Gastrocnemius medialis (tissue), 4 donors: ENCODE data around the gene ARHGAP25. TPM values are rescaled to one million over a fixed set of nuclear protein-coding genes. Genes with fewer than 3 reads are reported as not detected.

ENCODE experiments used
- ATAC-seq, 2 donors: fragments of 150-250 bp; one replicate each; pipeline ENCODE4 v1.9.1; 2016
- DNase-seq, 2 donors: peaks; one replicate each; pipeline ENCODE4 v3.0.0-alpha.2; 2019
- H3K27ac ChIP-seq, 4 donors: fragments of 200-600 bp; sonication (generic); 1 replicate in 1 of 4; 2 replicates in 3 of 4; pipeline ENCODE4 v1.5.1; 2016 to 2018; ENCODE audit warnings: mild to moderate bottlenecking in 2 of 4, moderate library complexity in 1 of 4
- H3K27me3 ChIP-seq, 3 donors: fragments of 200-600 bp; sonication (generic) in 2 of 3; 1 replicate in 1 of 3; 2 replicates in 2 of 3; pipeline versions ENCODE4 v1.5.1 to v1.6.0; 2016 to 2019; ENCODE audit warnings: mild to moderate bottlenecking in 1 of 3, moderate library complexity in 1 of 3
- H3K36me3 ChIP-seq, 2 donors: fragments of 200-600 bp; sonication (generic) in 1 of 2; one replicate each; pipeline ENCODE4 v1.5.1; 2017 to 2018
- H3K4me1 ChIP-seq, 2 donors: fragments of 200-600 bp; sonication (generic) in 1 of 2; one replicate each; pipeline ENCODE4 v1.5.1; 2016 to 2017; ENCODE audit warnings: mild to moderate bottlenecking in 2 of 2
- H3K4me3 ChIP-seq, 4 donors: fragments of 200-600 bp; sonication (generic) in 3 of 4; 1 replicate in 1 of 4; 2 replicates in 3 of 4; pipeline ENCODE4 v1.5.1; 2016 to 2019; ENCODE audit warnings: mild to moderate bottlenecking in 2 of 4
- H3K9me3 ChIP-seq, 3 donors: fragments of 200-600 bp; sonication (generic) in 2 of 3; 1 replicate in 1 of 3; 2 replicates in 2 of 3; pipeline ENCODE4 v1.5.1; 2016 to 2019
- POLR2A ChIP-seq, 2 donors: fragments of 450-650 bp; IDR thresholded peaks; one replicate each; pipeline ENCODE4 v1.6.1; 2017; ENCODE audit warnings: antibody characterized with exemption in 2 of 2, mild to moderate bottlenecking in 2 of 2, moderate library complexity in 2 of 2
- in situ Hi-C, 4 donors: fragments of 200-750 bp; cut with MboI; loops; one replicate each; pipeline versions ENCODE4 v1.15.0 to v1.8.0; 2017; ENCODE audit warnings: low sequenced_read_pairs in 4 of 4
- intact Hi-C: fragments of 100-400 bp; cut with DNase I; formaldehyde crosslinking; loops from one replicate; pipeline ENCODE4 v1.15.1; 2023; ENCODE audit warnings: low total_unique reads
- total RNA-seq, 4 donors: library from RNA; depleted of rRNA; stranded (reverse); fragments of >200 nt; gene quantifications; one replicate each; pipeline versions ENCODE4 v1.1.0 to v1.2.3, GENCODE V29; 2016
- TF ChIP-seq, protein P1 (sequence below), 5 experiments: fragments of 450-650 bp in 3 of 5; fragments of 200-600 bp in 2 of 5; sonication (generic) in 2 of 5; IDR thresholded peaks in 4 of 5; conservative IDR thresholded peaks in 1 of 5; 1 replicate in 4 of 5; 2 replicates in 1 of 5; pipeline ENCODE4 v1.5.1; 2016 to 2019; ENCODE audit warnings: antibody characterized with exemption in 5 of 5, mild to moderate bottlenecking in 3 of 5, moderate library complexity in 3 of 5

The ARHGAP25 gene
- total RNA-seq, 4 donors from 2014 or later: 1.9 to 6.8 (median 3.0) TPM

GRCh38 chr2:68715353-68716041 is 19.1 kb upstream of the ARHGAP25 start:
- TF ChIP-seq, protein P1, sequence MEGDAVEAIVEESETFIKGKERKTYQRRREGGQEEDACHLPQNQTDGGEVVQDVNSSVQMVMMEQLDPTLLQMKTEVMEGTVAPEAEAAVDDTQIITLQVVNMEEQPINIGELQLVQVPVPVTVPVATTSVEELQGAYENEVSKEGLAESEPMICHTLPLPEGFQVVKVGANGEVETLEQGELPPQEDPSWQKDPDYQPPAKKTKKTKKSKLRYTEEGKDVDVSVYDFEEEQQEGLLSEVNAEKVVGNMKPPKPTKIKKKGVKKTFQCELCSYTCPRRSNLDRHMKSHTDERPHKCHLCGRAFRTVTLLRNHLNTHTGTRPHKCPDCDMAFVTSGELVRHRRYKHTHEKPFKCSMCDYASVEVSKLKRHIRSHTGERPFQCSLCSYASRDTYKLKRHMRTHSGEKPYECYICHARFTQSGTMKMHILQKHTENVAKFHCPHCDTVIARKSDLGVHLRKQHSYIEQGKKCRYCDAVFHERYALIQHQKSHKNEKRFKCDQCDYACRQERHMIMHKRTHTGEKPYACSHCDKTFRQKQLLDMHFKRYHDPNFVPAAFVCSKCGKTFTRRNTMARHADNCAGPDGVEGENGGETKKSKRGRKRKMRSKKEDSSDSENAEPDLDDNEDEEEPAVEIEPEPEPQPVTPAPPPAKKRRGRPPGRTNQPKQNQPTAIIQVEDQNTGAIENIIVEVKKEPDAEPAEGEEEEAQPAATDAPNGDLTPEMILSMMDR (IDR thresholded peaks at IDR 0.05 in 4 of 5, conservative IDR thresholded peaks at IDR 0.05 in 1 of 5): peak; percentile 30 to 66 (median 46)
- TF ChIP-seq POLR2A (IDR thresholded peaks at IDR 0.05): no peak
- DNase-seq (peak in 1 of 2 donors; percentile 27), ATAC-seq (peak in 1 of 2 donors; percentile 64)
- Histone ChIP-seq H3K4me1 (no peaks in the 10 kb centered on the region), H3K9me3 (no peaks in the 10 kb centered on the region), H3K4me3 (no peak overlapping the region), H3K36me3 (no peaks in the 10 kb centered on the region), H3K27me3 (peaks cover 0 to 3% (median 0%) of the 10 kb centered on the region in 3 donors), H3K27ac (no peak overlapping the region)
- in situ Hi-C loops (loop anchor here (25.0 kb wide), 1 partner anchor 228 kb away; no protein-coding TSS in a partner anchor), intact Hi-C loops (loop anchor here (1.0 kb wide), 1 partner anchor 252 kb away; no protein-coding TSS in a partner anchor)

- H3K9me3 ChIP-seq: no peaks in the 10 kb centered on the region
- no peaks in the 10 kb centered on the region for H3K4me1 ChIP-seq
- peaks cover 0 to 3% (median 0%) of the 10 kb centered on the region in 3 donors for H3K27me3 ChIP-seq
- ATAC-seq (no peak), DNase-seq (no peak)
- no peak overlapping the region for H3K4me3 ChIP-seq
- intact Hi-C loops: no loop called here
- H3K36me3 ChIP-seq: no peaks in the 10 kb centered on the region
- in situ Hi-C loops: loop anchor here (25.0 kb wide), 1 partner anchor 229 kb away; no protein-coding TSS in a partner anchor
- TF ChIP-seq, protein P1 (IDR thresholded peaks at IDR 0.05 in 4 of 5, conservative IDR thresholded peaks at IDR 0.05 in 1 of 5): no peak
- TF ChIP-seq POLR2A (IDR thresholded peaks at IDR 0.05): no peak
- no peak overlapping the region for H3K27ac ChIP-seq
These were observed 17.9 kb upstream of the ARHGAP25 start for GRCh38 chr2:68716604-68717304.

DNA sequence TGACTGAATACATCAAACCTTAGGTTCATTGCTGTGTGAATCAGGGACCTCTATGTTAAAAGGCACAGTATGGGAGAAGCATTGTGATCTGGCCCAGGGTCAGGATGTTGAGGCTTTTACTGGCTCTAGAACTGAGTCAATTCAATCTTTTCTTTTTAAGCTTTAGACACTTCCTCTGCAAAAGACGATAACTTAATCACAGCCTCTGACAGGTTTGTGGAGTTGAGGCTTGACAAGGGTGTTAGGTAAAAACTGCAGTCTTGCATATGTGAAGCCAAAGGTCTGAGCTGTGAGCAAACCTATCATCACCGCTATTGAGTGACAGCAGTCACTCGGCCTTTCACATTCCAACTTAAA is 17.3 kb upstream of the ARHGAP25 start:
- no peak for TF ChIP-seq POLR2A (IDR thresholded peaks at IDR 0.05)
- TF ChIP-seq, protein P1 (IDR thresholded peaks at IDR 0.05 in 4 of 5, conservative IDR thresholded peaks at IDR 0.05 in 1 of 5): no peak
- no peaks in the 10 kb centered on the region for H3K4me1 ChIP-seq
- H3K9me3 ChIP-seq: no peaks in the 10 kb centered on the region
- H3K36me3 ChIP-seq: no peaks in the 10 kb centered on the region
- ATAC-seq (no peak), DNase-seq (no peak)
- no peak overlapping the region for H3K4me3 ChIP-seq
- in situ Hi-C loops (loop anchor here (25.0 kb wide), 1 partner anchor 230 kb away; no protein-coding TSS in a partner anchor), intact Hi-C loops (no loop called here)
- peaks cover 0 to 3% (median 0%) of the 10 kb centered on the region in 3 donors for H3K27me3 ChIP-seq
- no peak overlapping the region for H3K27ac ChIP-seq

- no peaks in the 10 kb centered on the region for H3K9me3 ChIP-seq
- in situ Hi-C loops (loop anchor here (25.0 kb wide), 1 partner anchor 233 kb away; no protein-coding TSS in a partner anchor), intact Hi-C loops (no loop called here)
- ATAC-seq (no peak), DNase-seq (no peak)
- H3K36me3 ChIP-seq: no peaks in the 10 kb centered on the region
- no peak for TF ChIP-seq POLR2A (IDR thresholded peaks at IDR 0.05)
- TF ChIP-seq, protein P1 (IDR thresholded peaks at IDR 0.05 in 4 of 5, conservative IDR thresholded peaks at IDR 0.05 in 1 of 5): no peak
- H3K4me3 ChIP-seq: no peak overlapping the region
- H3K4me1 ChIP-seq: no peaks in the 10 kb centered on the region
- H3K27ac ChIP-seq: no peak overlapping the region
- peaks cover 0 to 3% (median 0%) of the 10 kb centered on the region in 3 donors for H3K27me3 ChIP-seq
These were observed 14.7 kb upstream of the ARHGAP25 start for GRCh38 chr2:68719912-68720311.
